Liver (tissue), 9 donors: ENCODE data around the gene PER2. TPM values are rescaled to one million over a fixed set of nuclear protein-coding genes. Genes with fewer than 3 reads are reported as not detected.

Experiments used
- DNase-seq: peaks from one replicate; pipeline ENCODE4 v3.0.0-alpha.2; 2017; ENCODE audit warnings: low spot score
- H3K27ac ChIP-seq, 2 donors: one replicate each; pipeline ENCODE4 v1.7.0; 2013; ENCODE audit warnings: inconsistent platforms in 2 of 2, low read length in 2 of 2, control low read depth in 1 of 2, low read depth in 1 of 2, mild to moderate bottlenecking in 1 of 2
- H3K27me3 ChIP-seq, 4 donors: one replicate each; pipeline versions ENCODE4 v1.6.1 to v1.7.0; 2013; ENCODE audit warnings: low read length in 3 of 4, inconsistent platforms in 1 of 4, mild to moderate bottlenecking in 1 of 4, moderate library complexity in 1 of 4; ENCODE audit not compliant: control insufficient read depth in 4 of 4, insufficient read depth in 4 of 4
- H3K36me3 ChIP-seq, 4 donors: one replicate each; pipeline versions ENCODE4 v1.6.1 to v1.7.0; 2013; ENCODE audit warnings: low read length in 3 of 4, mild to moderate bottlenecking in 3 of 4, low read depth in 1 of 4, moderate library complexity in 1 of 4; ENCODE audit not compliant: control insufficient read depth in 4 of 4, insufficient read depth in 3 of 4
- H3K4me1 ChIP-seq, 4 donors: one replicate each; pipeline versions ENCODE4 v1.6.1 to v1.7.0; 2013; ENCODE audit warnings: low read length in 3 of 4, mild to moderate bottlenecking in 3 of 4, moderate library complexity in 1 of 4; ENCODE audit not compliant: control insufficient read depth in 4 of 4, insufficient read depth in 4 of 4
- H3K4me3 ChIP-seq, 3 donors: one replicate each; pipeline versions ENCODE4 v1.6.1 to v1.7.0; 2013; ENCODE audit warnings: low read length in 3 of 3, control low read depth in 1 of 3, low read depth in 1 of 3, mild to moderate bottlenecking in 1 of 3
- H3K9ac ChIP-seq, 2 donors: one replicate each; pipeline ENCODE4 v1.7.0; 2013; ENCODE audit warnings: low read length in 2 of 2, mild to moderate bottlenecking in 2 of 2, moderate library complexity in 2 of 2, control low read depth in 1 of 2, low read depth in 1 of 2
- H3K9me3 ChIP-seq, 4 donors: one replicate each; pipeline versions ENCODE4 v1.6.1 to v1.7.0; 2013; ENCODE audit warnings: low read length in 3 of 4; ENCODE audit not compliant: control insufficient read depth in 4 of 4
- ATF3 ChIP-seq: IDR thresholded peaks from 2 replicates; pipeline ENCODE4 v1.6.1; 2016; ENCODE audit warnings: antibody characterized with exemption
- CTCF ChIP-seq: fragments of 150-350 bp; IDR thresholded peaks from 2 replicates; pipeline ENCODE4 v1.5.1; 2017; ENCODE audit warnings: improper control_type of control experiment, low read depth, low read length; ENCODE audit not compliant: missing input control
- EGR1 ChIP-seq, 2 donors: IDR thresholded peaks; 2 replicates each; pipeline ENCODE4 v1.6.1; 2016 to 2018; ENCODE audit warnings: antibody characterized with exemption in 2 of 2, low read depth in 2 of 2
- FOXA1 ChIP-seq: IDR thresholded peaks from 2 replicates; pipeline ENCODE4 v1.6.1; 2016; ENCODE audit warnings: antibody characterized with exemption
- FOXA2 ChIP-seq: IDR thresholded peaks from 2 replicates; pipeline ENCODE4 v1.6.1; 2016; ENCODE audit warnings: antibody characterized with exemption
- GABPA ChIP-seq, 2 donors: IDR thresholded peaks in 1 of 2; conservative IDR thresholded peaks in 1 of 2; 2 replicates each; pipeline ENCODE4 v1.6.1; 2016; ENCODE audit warnings: antibody characterized with exemption in 2 of 2, mild to moderate bottlenecking in 1 of 2, moderate library complexity in 1 of 2
- HNF4A ChIP-seq, 2 donors: conservative IDR thresholded peaks; 2 replicates each; pipeline ENCODE4 v1.6.1; 2016; ENCODE audit warnings: antibody characterized with exemption in 2 of 2, mild to moderate bottlenecking in 2 of 2
- HNF4G ChIP-seq: IDR thresholded peaks from 2 replicates; pipeline ENCODE4 v1.6.1; 2016; ENCODE audit warnings: antibody characterized with exemption
- JUND ChIP-seq, 2 donors: IDR thresholded peaks; 2 replicates each; pipeline ENCODE4 v1.6.1; 2016; ENCODE audit warnings: antibody characterized with exemption in 2 of 2
- NR2F2 ChIP-seq: IDR thresholded peaks from 2 replicates; pipeline ENCODE4 v1.6.1; 2016; ENCODE audit warnings: antibody characterized with exemption
- RAD21 ChIP-seq, 2 donors: IDR thresholded peaks; 2 replicates each; pipeline ENCODE4 v1.6.1; 2016; ENCODE audit warnings: antibody characterized with exemption in 2 of 2, mild to moderate bottlenecking in 2 of 2
- RXRA ChIP-seq, 2 donors: IDR thresholded peaks; 2 replicates each; pipeline ENCODE4 v1.6.1; 2017 to 2018; ENCODE audit warnings: antibody characterized with exemption in 2 of 2, mild to moderate bottlenecking in 1 of 2
- SP1 ChIP-seq: IDR thresholded peaks from 2 replicates; pipeline ENCODE4 v1.6.1; 2018; ENCODE audit warnings: antibody characterized with exemption, mild to moderate bottlenecking
- TAF1 ChIP-seq: conservative IDR thresholded peaks from 2 replicates; pipeline ENCODE4 v1.6.1; 2016; ENCODE audit warnings: antibody characterized with exemption, mild to moderate bottlenecking
- YY1 ChIP-seq: IDR thresholded peaks from 2 replicates; pipeline ENCODE4 v1.6.1; 2016; ENCODE audit warnings: antibody characterized with exemption, mild to moderate bottlenecking
- ZBTB33 ChIP-seq: IDR thresholded peaks from 2 replicates; pipeline ENCODE4 v1.6.1; 2016; ENCODE audit warnings: antibody characterized with exemption
- WGBS: extraction: QIAGEN DNeasy Blood & Tissue Kit; methylation state at CpG from one replicate; pipeline ENCODE4 v1.1.7; 2013; 5-methylcytosine and 5-hydroxymethylcytosine counted together
- polyA plus RNA-seq, 2 donors: library from polyadenylated mRNA; stranded (reverse) in 1 of 2; unstranded in 1 of 2; fragments of 200-250 nt in 1 of 2; fragments of >200 nt in 1 of 2; fragmentation: Nextera tagmentation in 1 of 2; extraction: Ambion mirVana in 1 of 2; gene quantifications; one replicate each; pipeline versions ENCODE4 v1.2.1 to v1.2.3, GENCODE V29; 2013 to 2015
- total RNA-seq, 2 donors: library from RNA; depleted of rRNA; stranded (reverse); fragments of >200 nt; gene quantifications; one replicate each; pipeline ENCODE4 v1.2.3, GENCODE V29; 2014
- TF ChIP-seq, protein P1 (sequence below): IDR thresholded peaks from 2 replicates; pipeline ENCODE4 v1.6.1; 2016; ENCODE audit warnings: antibody characterized with exemption
- TF ChIP-seq, protein P2 (sequence below): IDR thresholded peaks from 2 replicates; pipeline ENCODE4 v1.6.1; 2016; ENCODE audit warnings: antibody characterized with exemption, mild to moderate bottlenecking
- donor health status: healthy.
- donor health status: healthy.
- donor health status: healthy.
- donor health status: healthy.
- donor health status: healthy.

The PER2 gene
- total and polyA plus RNA-seq, 4 donors: 1.1 to 12.5 (median 4.1) TPM

DNA sequence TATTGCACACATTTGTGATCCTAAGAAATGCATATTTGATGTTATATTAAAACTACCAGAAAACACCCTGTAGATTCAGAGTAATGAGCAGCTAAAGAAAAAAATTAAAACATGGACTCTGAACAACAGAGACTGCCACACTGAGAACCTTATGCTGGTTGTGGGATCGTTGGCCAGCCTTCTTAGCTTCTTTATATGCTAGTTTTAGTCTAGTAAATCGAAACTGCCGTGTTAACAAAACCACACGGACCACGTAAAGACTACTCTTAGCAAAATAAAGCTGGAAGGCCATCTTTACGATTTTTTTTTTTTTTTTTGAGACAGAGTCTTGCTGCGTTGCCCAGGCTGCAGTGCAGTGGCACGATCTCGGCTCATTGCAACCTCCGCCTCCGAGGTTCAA lies 22.8 kb downstream of the PER2 start:
- Histone ChIP-seq H3K27me3 (no peaks in the 10 kb centered on the region), H3K9ac (no peak overlapping the region), H3K4me1 (peaks cover 2 to 22% (median 14%) of the 10 kb centered on the region in 4 donors), H3K27ac (no peak overlapping the region), H3K9me3 (no peaks in the 10 kb centered on the region), H3K36me3 (peaks cover 3 to 65% (median 34%) of the 10 kb centered on the region in 4 donors), H3K4me3 (no peak overlapping the region)
- 94% methylated on average over 11 of the region's 11 CpGs for WGBS
- no peak for DNase-seq
- TF ChIP-seq CTCF: no peak
- TF ChIP-seq TAF1: no peak
- no peak for TF ChIP-seq HNF4G
- no peak for TF ChIP-seq NR2F2
- no peak for TF ChIP-seq YY1
- TF ChIP-seq ATF3: no peak
- TF ChIP-seq ZBTB33: no peak
- TF ChIP-seq RXRA (IDR thresholded peaks at IDR 0.05): no peak
- no peak for TF ChIP-seq HNF4A (conservative IDR thresholded peaks at IDR 0.05)
- TF ChIP-seq SP1: no peak
- no peak for TF ChIP-seq GABPA (IDR thresholded peaks at IDR 0.05 in 1 of 2, conservative IDR thresholded peaks at IDR 0.05 in 1 of 2)
- TF ChIP-seq FOXA1: no peak
- TF ChIP-seq, protein P1, sequence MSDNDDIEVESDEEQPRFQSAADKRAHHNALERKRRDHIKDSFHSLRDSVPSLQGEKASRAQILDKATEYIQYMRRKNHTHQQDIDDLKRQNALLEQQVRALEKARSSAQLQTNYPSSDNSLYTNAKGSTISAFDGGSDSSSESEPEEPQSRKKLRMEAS: no peak
- no peak for TF ChIP-seq RAD21 (IDR thresholded peaks at IDR 0.05)
- TF ChIP-seq FOXA2: no peak
- TF ChIP-seq, protein P2, sequence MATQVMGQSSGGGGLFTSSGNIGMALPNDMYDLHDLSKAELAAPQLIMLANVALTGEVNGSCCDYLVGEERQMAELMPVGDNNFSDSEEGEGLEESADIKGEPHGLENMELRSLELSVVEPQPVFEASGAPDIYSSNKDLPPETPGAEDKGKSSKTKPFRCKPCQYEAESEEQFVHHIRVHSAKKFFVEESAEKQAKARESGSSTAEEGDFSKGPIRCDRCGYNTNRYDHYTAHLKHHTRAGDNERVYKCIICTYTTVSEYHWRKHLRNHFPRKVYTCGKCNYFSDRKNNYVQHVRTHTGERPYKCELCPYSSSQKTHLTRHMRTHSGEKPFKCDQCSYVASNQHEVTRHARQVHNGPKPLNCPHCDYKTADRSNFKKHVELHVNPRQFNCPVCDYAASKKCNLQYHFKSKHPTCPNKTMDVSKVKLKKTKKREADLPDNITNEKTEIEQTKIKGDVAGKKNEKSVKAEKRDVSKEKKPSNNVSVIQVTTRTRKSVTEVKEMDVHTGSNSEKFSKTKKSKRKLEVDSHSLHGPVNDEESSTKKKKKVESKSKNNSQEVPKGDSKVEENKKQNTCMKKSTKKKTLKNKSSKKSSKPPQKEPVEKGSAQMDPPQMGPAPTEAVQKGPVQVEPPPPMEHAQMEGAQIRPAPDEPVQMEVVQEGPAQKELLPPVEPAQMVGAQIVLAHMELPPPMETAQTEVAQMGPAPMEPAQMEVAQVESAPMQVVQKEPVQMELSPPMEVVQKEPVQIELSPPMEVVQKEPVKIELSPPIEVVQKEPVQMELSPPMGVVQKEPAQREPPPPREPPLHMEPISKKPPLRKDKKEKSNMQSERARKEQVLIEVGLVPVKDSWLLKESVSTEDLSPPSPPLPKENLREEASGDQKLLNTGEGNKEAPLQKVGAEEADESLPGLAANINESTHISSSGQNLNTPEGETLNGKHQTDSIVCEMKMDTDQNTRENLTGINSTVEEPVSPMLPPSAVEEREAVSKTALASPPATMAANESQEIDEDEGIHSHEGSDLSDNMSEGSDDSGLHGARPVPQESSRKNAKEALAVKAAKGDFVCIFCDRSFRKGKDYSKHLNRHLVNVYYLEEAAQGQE: no peak
- no peak for TF ChIP-seq JUND (IDR thresholded peaks at IDR 0.05)
- TF ChIP-seq EGR1 (IDR thresholded peaks at IDR 0.05; ENCODE audit: low read depth in 2 of 2): no peak
